ENCODE data around the gene PCP4L1. TPM values are rescaled to one million over a fixed set of nuclear protein-coding genes. Genes with fewer than 3 reads are reported as not detected.

The PCP4L1 gene
- total and polyA plus RNA-seq, 9 donors = 0.69 to 20.2 (median 2.6) TPM

DNA sequence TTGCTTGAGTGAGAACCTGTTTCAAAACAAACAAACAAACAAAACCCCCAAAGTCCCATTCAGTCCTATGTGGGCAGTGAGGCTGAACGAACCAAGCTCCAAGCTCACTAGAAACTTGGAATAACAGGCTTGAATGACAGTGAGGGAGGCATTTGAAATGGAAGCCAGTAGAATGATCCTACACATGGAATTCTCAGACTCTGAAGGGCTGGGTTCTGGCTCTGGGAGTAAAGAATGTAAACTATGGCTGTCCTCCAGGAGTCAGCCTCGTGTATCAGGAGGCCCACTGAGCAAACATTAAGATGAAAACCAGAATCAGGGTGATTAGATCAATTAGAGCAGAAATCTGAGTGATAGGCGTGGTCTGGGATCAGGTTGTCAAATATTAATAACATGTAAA lies 14.9 kb downstream of the PCP4L1 start:
- intact Hi-C loops (cut with DNase I) = no loop called here
- no peak for DNase-seq
- no peaks in the 10 kb centered on the region for H3K27me3 ChIP-seq
- no peaks in the 10 kb centered on the region for H3K36me3 ChIP-seq
- WGBS, 3 donors = 26 to 32% (median 28%) methylated on average over 3 of the region's 3 CpGs
- no peaks in the 10 kb centered on the region for H3K9me3 ChIP-seq
- no peak overlapping the region for H3K27ac ChIP-seq
- TF ChIP-seq POLR2A (IDR thresholded peaks at IDR 0.05) (no peak), EP300 (IDR thresholded peaks at IDR 0.05) (no peak)
- TF ChIP-seq, protein P1, sequence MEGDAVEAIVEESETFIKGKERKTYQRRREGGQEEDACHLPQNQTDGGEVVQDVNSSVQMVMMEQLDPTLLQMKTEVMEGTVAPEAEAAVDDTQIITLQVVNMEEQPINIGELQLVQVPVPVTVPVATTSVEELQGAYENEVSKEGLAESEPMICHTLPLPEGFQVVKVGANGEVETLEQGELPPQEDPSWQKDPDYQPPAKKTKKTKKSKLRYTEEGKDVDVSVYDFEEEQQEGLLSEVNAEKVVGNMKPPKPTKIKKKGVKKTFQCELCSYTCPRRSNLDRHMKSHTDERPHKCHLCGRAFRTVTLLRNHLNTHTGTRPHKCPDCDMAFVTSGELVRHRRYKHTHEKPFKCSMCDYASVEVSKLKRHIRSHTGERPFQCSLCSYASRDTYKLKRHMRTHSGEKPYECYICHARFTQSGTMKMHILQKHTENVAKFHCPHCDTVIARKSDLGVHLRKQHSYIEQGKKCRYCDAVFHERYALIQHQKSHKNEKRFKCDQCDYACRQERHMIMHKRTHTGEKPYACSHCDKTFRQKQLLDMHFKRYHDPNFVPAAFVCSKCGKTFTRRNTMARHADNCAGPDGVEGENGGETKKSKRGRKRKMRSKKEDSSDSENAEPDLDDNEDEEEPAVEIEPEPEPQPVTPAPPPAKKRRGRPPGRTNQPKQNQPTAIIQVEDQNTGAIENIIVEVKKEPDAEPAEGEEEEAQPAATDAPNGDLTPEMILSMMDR (IDR thresholded peaks at IDR 0.05) = no peak
- no peaks in the 10 kb centered on the region for H3K4me1 ChIP-seq (ENCODE audit: insufficient read depth)
- H3K4me3 ChIP-seq = no peak overlapping the region

DNA sequence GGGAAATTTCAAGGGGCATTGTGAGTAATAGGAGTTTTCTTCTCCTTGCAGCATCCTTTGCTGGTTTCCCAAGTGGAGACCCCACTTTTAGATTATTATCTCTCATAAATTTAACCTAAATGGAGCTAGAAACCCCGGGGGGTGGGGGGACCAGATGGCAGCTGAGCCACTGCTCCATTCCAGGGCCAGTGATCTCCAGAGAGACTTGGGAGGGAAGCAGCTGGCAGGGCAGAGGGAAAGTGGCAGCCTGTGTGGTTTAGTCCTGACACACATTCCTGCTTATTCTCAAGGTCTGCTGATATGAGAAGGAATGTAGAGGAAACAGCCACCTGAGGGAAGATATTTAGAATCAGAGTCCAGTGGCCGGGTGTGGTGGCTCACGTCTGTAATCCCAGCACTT lies 16.3 kb downstream of the PCP4L1 start:
- Histone ChIP-seq H3K9me3 (no peaks in the 10 kb centered on the region), H3K4me1 (ENCODE audit: insufficient read depth) (no peaks in the 10 kb centered on the region), H3K4me3 (no peak overlapping the region), H3K27ac (no peak overlapping the region), H3K27me3 (no peaks in the 10 kb centered on the region), H3K36me3 (no peaks in the 10 kb centered on the region)
- TF ChIP-seq, protein P1 (IDR thresholded peaks at IDR 0.05) = no peak
- no peak for TF ChIP-seq EP300 (IDR thresholded peaks at IDR 0.05)
- no peak for TF ChIP-seq POLR2A (IDR thresholded peaks at IDR 0.05)
- no peak for DNase-seq
- 31 to 59% (median 39%) methylated on average over 3 of the region's 3 CpGs for WGBS, 3 donors
- intact Hi-C loops (cut with DNase I) = no loop called here

DNA sequence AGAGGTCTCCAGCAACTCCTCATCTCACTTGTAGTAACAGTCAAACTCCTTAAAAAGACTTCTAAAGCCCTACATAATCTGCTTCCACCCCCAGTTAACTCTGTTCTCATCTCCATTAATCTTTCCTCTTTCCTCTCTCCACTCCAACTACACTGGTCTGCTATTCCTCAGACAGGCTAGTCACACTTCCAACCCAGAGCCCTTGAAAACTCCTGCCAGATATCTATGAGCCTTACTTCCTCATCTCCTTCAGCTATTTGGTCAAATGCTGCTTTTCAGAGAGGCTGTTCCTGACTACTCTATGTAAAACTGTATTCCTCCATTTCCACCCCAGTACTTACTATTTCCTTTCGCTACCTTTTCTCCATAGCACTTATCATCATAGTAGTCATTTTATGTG lies 24.4 kb downstream of the PCP4L1 start:
- Histone ChIP-seq H3K36me3 (no peaks in the 10 kb centered on the region), H3K27me3 (no peaks in the 10 kb centered on the region), H3K4me3 (no peak overlapping the region), H3K27ac (no peak overlapping the region), H3K4me1 (ENCODE audit: insufficient read depth) (no peaks in the 10 kb centered on the region), H3K9me3 (no peaks in the 10 kb centered on the region)
- intact Hi-C loops (cut with DNase I) = no loop called here
- TF ChIP-seq POLR2A (IDR thresholded peaks at IDR 0.05) = no peak
- TF ChIP-seq EP300 (IDR thresholded peaks at IDR 0.05) = no peak
- TF ChIP-seq, protein P1 (IDR thresholded peaks at IDR 0.05) = no peak
- WGBS, 3 donors = 94 to 100% (median 97%) methylated on average over 1 of the region's 1 CpG
- DNase-seq = no peak

DNA sequence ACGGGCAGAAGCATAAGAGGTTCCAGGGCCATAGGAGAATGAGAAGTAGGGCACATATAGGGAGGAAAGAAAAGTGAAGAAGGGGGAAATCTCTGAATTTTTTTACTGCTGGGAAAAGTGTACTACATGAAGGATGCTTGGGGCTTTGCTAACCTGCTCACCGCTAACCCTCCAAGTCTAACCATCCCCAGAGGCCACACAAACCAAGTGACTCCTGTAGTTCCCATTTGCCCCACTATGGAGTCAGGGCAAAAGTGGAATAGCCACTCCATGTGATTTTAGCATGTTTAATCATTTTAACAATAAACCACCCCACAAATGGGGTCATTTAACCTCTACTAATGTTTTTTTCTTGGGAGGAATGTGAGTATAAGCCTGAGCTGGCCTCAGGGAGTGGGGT lies 26.6 kb downstream of the PCP4L1 start:
- Histone ChIP-seq H3K9me3 (no peaks in the 10 kb centered on the region), H3K36me3 (no peaks in the 10 kb centered on the region), H3K27me3 (no peaks in the 10 kb centered on the region), H3K4me1 (ENCODE audit: insufficient read depth) (no peaks in the 10 kb centered on the region), H3K27ac (no peak overlapping the region), H3K4me3 (no peak overlapping the region)
- DNase-seq = no peak
- 89 to 98% (median 95%) methylated on average over 2 of the region's 2 CpGs for WGBS, 3 donors
- intact Hi-C loops (cut with DNase I) = loop anchor here in 1 of 4 donors (5.0 kb wide), 1 partner anchor 58 kb away; the partner anchor contains the start of gene TOMM40L
- TF ChIP-seq POLR2A (IDR thresholded peaks at IDR 0.05) = no peak
- no peak for TF ChIP-seq EP300 (IDR thresholded peaks at IDR 0.05)
- TF ChIP-seq, protein P1 (IDR thresholded peaks at IDR 0.05) = no peak

Measured in ovary (tissue), 9 donors.